ENCODE measurements around the gene CCDC184. TPM values are rescaled to one million over a fixed set of nuclear protein-coding genes. Genes with fewer than 3 reads are reported as not detected.

Gene CCDC184
- polyA plus RNA-seq, 2 of the 4 experiments (the other 2 are of a cell fraction), result 1.5 to 2.7 TPM

- H3K9me3 ChIP-seq, result peaks cover 15% of the 10 kb centered on the region
- POLR2A ChIA-PET, result no interaction called here
- CTCF ChIA-PET, result interaction anchor here (1.7 to 4.9 kb wide), 2 partner anchors 12 to 252 kb away, joined by 4 to 34 read pairs; no protein-coding TSS in a partner anchor
- 80% methylated on average over 3 of the region's 3 CpGs for WGBS (ENCODE audit: missing lambda C conversion rate)
- no peak for TF ChIP-seq HOXB13 (CRISPR knock-in tag; IDR thresholded peaks at IDR 0.05; ENCODE audit: low read depth)
- no peak overlapping the region for H3K27ac ChIP-seq
- FAIRE-seq, result no peak
- DNase-seq (ENCODE audit: low read depth in 1 of 2, low spot score in 1 of 2), result no peak
- H3K4me1 ChIP-seq, result peaks cover 30% of the 10 kb centered on the region
- H3K4me3 ChIP-seq, result no peak overlapping the region
- no peak overlapping the region for H3K4me2 ChIP-seq
- no peak for ATAC-seq
Observed at GRCh38 chr12:48201091-48201490, 17.6 kb downstream of the CCDC184 start.

DNA sequence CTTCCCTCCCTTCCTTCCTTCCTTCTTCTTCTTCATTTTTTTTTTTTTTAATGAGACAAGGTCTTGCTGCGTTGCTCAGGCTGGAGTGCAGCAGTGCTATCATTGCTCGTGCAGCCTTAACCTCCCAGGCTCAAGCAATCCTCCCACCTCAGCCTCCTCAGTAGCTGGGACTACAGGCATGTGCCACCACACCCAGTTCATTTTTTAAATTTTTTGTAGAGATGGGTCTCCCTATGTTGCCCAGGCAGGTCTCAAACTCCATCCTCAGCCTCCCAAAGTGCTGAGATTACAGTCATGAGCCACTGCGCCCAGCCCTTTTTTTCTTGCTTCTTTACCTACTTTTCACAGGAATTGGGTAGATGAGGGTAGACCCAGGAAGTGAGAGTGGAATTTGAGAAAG, 18.1 kb downstream of the CCDC184 start:
- CTCF ChIA-PET, result interaction anchor here (1.3 to 4.9 kb wide), 3 partner anchors 8 to 252 kb away, joined by 4 to 34 read pairs (median 4); no protein-coding TSS in a partner anchor
- FAIRE-seq (no peak), DNase-seq (ENCODE audit: low read depth in 1 of 2, low spot score in 1 of 2) (no peak), ATAC-seq (no peak)
- H3K27ac ChIP-seq, result no peak overlapping the region
- H3K4me3 ChIP-seq, result no peak overlapping the region
- H3K9me3 ChIP-seq, result peaks cover 15% of the 10 kb centered on the region
- 95% methylated on average over 3 of the region's 3 CpGs for WGBS (ENCODE audit: missing lambda C conversion rate)
- TF ChIP-seq CBX2 (IDR thresholded peaks at IDR 0.05; ENCODE audit: borderline replicate concordance, low read depth), result no peak
- TF ChIP-seq, protein P1, sequence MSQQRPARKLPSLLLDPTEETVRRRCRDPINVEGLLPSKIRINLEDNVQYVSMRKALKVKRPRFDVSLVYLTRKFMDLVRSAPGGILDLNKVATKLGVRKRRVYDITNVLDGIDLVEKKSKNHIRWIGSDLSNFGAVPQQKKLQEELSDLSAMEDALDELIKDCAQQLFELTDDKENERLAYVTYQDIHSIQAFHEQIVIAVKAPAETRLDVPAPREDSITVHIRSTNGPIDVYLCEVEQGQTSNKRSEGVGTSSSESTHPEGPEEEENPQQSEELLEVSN (IDR thresholded peaks at IDR 0.05; ENCODE audit: borderline replicate concordance, low read depth), result no peak
- no peak for TF ChIP-seq POLR2A (IDR thresholded peaks at IDR 0.05; ENCODE audit: low read length)
- no peak for TF ChIP-seq MYC (IDR thresholded peaks at IDR 0.05; ENCODE audit: borderline replicate concordance, low read length)
- TF ChIP-seq MAZ (IDR thresholded peaks at IDR 0.05; ENCODE audit: borderline replicate concordance, low read depth, low read length), result no peak
- TF ChIP-seq POLR2AphosphoS2 (conservative IDR thresholded peaks at IDR 0.05; ENCODE audit: low read length), result no peak
- no peak for TF ChIP-seq HEYL (CRISPR knock-in tag; IDR thresholded peaks at IDR 0.05)
- TF ChIP-seq, protein P2, sequence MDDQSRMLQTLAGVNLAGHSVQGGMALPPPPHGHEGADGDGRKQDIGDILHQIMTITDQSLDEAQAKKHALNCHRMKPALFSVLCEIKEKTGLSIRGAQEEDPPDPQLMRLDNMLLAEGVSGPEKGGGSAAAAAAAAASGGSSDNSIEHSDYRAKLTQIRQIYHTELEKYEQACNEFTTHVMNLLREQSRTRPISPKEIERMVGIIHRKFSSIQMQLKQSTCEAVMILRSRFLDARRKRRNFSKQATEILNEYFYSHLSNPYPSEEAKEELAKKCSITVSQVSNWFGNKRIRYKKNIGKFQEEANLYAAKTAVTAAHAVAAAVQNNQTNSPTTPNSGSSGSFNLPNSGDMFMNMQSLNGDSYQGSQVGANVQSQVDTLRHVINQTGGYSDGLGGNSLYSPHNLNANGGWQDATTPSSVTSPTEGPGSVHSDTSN (IDR thresholded peaks at IDR 0.05), result no peak
- TF ChIP-seq MAX (IDR thresholded peaks at IDR 0.05), result no peak
- no peak for TF ChIP-seq NR3C1 (IDR thresholded peaks at IDR 0.05)
- TF ChIP-seq ZFP36 (IDR thresholded peaks at IDR 0.05; ENCODE audit: borderline replicate concordance, partially characterized antibody), result no peak
- no peak for TF ChIP-seq ELK1 (IDR thresholded peaks at IDR 0.05; ENCODE audit: low read depth, low read length)
- TF ChIP-seq REST (IDR thresholded peaks at IDR 0.05), result no peak
- TF ChIP-seq FOSB (CRISPR knock-in tag; IDR thresholded peaks at IDR 0.05), result no peak
- no peak for TF ChIP-seq HMGXB4 (CRISPR knock-in tag; IDR thresholded peaks at IDR 0.05; ENCODE audit: borderline replicate concordance)
- TF ChIP-seq ZC3H11A (IDR thresholded peaks at IDR 0.05), result no peak
- TF ChIP-seq, protein P3, sequence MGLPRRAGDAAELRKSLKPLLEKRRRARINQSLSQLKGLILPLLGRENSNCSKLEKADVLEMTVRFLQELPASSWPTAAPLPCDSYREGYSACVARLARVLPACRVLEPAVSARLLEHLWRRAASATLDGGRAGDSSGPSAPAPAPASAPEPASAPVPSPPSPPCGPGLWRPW (IDR thresholded peaks at IDR 0.05), result no peak
- no peak for TF ChIP-seq EP300 (IDR thresholded peaks at IDR 0.05)
- TF ChIP-seq BCL3 (IDR thresholded peaks at IDR 0.05), result no peak
- H3K4me2 ChIP-seq, result no peak overlapping the region
- POLR2A ChIA-PET, result no interaction called here
- peaks cover 28% of the 10 kb centered on the region for H3K4me1 ChIP-seq
